CD4-positive, CD25-positive, alpha-beta regulatory T cell (primary cell): ENCODE measurements around the gene BMP2K. TPM values are rescaled to one million over a fixed set of nuclear protein-coding genes. Genes with fewer than 3 reads are reported as not detected.

Source experiments
- ATAC-seq, 2 donors: fragments of 150-1000 bp; cut with Tn5 transposase; one replicate each; pipeline ENCODE4 v1.10.0; 2021; ENCODE audit warnings: low read depth in 2 of 2, moderate number of reproducible peaks in 2 of 2, moderate library complexity in 1 of 2
- DNase-seq, 3 donors: peaks; one replicate each; pipeline versions ENCODE4 v3.0.0 to v3.0.0-alpha.2; 2012 to 2022; ENCODE audit warnings: mixed read lengths in 1 of 3
- H3K27ac ChIP-seq: one replicate; pipeline ENCODE4 v1.7.0; 2013; ENCODE audit warnings: mild to moderate bottlenecking, low read length; ENCODE audit not compliant: insufficient read depth, poor library complexity, severe bottlenecking
- H3K27me3 ChIP-seq: one replicate; pipeline ENCODE4 v1.7.0; 2013; ENCODE audit warnings: low read length; ENCODE audit not compliant: control insufficient read depth, insufficient read depth
- H3K36me3 ChIP-seq: one replicate; pipeline ENCODE4 v1.7.0; 2013; ENCODE audit warnings: mild to moderate bottlenecking, low read length, moderate library complexity; ENCODE audit not compliant: control insufficient read depth, insufficient read depth
- H3K4me1 ChIP-seq: 2 replicates; pipeline ENCODE4 v1.7.0; 2013; ENCODE audit warnings: mild to moderate bottlenecking, low read length; ENCODE audit not compliant: insufficient read depth, control insufficient read depth, poor library complexity, severe bottlenecking
- H3K4me3 ChIP-seq: one replicate; pipeline ENCODE4 v1.7.0; 2013; ENCODE audit warnings: low read depth, mild to moderate bottlenecking, low read length, moderate library complexity
- H3K9me3 ChIP-seq, 2 experiments: 1 replicate in 1 of 2; 2 replicates in 1 of 2; pipeline ENCODE4 v1.7.0; 2013; ENCODE audit warnings: low read length in 2 of 2, mild to moderate bottlenecking in 1 of 2, moderate library complexity in 1 of 2; ENCODE audit not compliant: control insufficient read depth in 2 of 2
- H3K27ac Mint-ChIP-seq, 3 donors: one replicate each; pipeline ENCODE4 v1.8.0; 2020 to 2022; ENCODE audit warnings: mild to moderate bottlenecking in 3 of 3, mixed read lengths in 3 of 3, moderate library complexity in 2 of 3
- H3K27me3 Mint-ChIP-seq: one replicate; pipeline ENCODE4 v1.8.0; 2022; ENCODE audit warnings: mild to moderate bottlenecking, mixed read lengths
- H3K36me3 Mint-ChIP-seq: one replicate; pipeline ENCODE4 v1.8.0; 2020; ENCODE audit warnings: mixed read lengths
- H3K4me1 Mint-ChIP-seq, 4 donors: one replicate each; pipeline ENCODE4 v1.8.0; 2020 to 2022; ENCODE audit warnings: mixed read lengths in 4 of 4, mild to moderate bottlenecking in 1 of 4
- H3K4me3 Mint-ChIP-seq, 4 donors: one replicate each; pipeline ENCODE4 v1.8.0; 2020 to 2022; ENCODE audit warnings: mild to moderate bottlenecking in 4 of 4, mixed read lengths in 4 of 4, moderate library complexity in 3 of 4
- H3K9me3 Mint-ChIP-seq, 7 donors: one replicate each; pipeline ENCODE4 v1.8.0; 2020 to 2022; ENCODE audit warnings: mixed read lengths in 7 of 7, mild to moderate bottlenecking in 3 of 7, moderate library complexity in 2 of 7
- polyA plus RNA-seq, 4 donors: library from polyadenylated mRNA; unstranded; fragments of 300-500 nt; fragmentation: Illumina TruSeq; gene quantifications; one replicate each; pipeline ENCODE4 v1.2.3, GENCODE V29; 2021
- total RNA-seq: library from RNA; stranded (reverse); gene quantifications from one replicate; pipeline ENCODE4 v1.2.3, GENCODE V29; 2022

Gene BMP2K
- total and polyA plus RNA-seq, 5 donors from 2014 or later, result 1.2 to 7.8 (median 2.0) TPM

DNA sequence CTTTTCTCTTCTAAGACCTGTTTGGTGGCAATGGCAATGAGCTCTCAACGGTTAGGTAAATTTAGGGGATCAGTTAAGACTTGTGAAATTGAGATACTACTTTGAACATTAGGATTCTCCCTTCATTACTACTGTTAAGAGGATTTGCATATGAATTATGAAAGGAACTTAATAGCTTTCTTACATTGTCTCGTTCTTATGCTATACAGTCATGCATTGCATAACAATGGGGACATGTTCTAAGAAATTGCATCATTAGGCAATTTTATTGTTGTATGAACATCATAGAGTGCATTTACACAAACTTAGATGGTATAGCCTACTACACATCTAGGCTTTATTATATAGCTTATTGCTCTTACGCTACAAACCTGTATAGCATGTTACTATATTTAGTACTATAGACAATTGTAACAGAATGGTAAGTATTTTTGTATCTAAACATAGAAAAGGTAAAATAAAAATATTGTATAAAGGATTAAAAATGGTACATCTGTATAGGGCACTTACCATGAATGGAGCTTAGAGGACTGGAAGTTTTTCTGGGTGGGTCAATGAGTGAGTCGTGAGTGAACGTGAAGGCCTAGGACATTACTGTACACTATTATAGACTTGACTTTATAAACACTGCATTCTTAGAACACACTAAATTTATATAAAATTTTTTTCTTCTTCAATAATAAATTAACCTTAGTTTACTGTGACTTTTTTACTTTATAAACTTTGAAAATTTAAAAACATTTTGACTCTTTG is 100.6 kb downstream of the BMP2K start:
- no peak for ATAC-seq
- no peaks in the 10 kb centered on the region for H3K9me3 ChIP-seq
- Mint-ChIP-seq H3K9me3 (no peaks in the 10 kb centered on the region), H3K4me3 (no peak overlapping the region), H3K27me3 (no peaks in the 10 kb centered on the region), H3K4me1 (no peaks in the 10 kb centered on the region), H3K36me3 (peaks cover 23% of the 10 kb centered on the region), H3K27ac (no peak overlapping the region)
- no peak for DNase-seq
- H3K4me1 ChIP-seq, result no peaks in the 10 kb centered on the region
- H3K27ac ChIP-seq, result no peak overlapping the region
- no peaks in the 10 kb centered on the region for H3K27me3 ChIP-seq
- H3K4me3 ChIP-seq, result no peak overlapping the region
- H3K36me3 ChIP-seq, result peaks cover 12% of the 10 kb centered on the region

GRCh38 chr4:78878031-78878430 is 101.9 kb downstream of the BMP2K start:
- H3K27ac Mint-ChIP-seq, result no peak overlapping the region
- H3K9me3 Mint-ChIP-seq, result no peaks in the 10 kb centered on the region
- H3K36me3 ChIP-seq, result peaks cover 5% of the 10 kb centered on the region

DNA sequence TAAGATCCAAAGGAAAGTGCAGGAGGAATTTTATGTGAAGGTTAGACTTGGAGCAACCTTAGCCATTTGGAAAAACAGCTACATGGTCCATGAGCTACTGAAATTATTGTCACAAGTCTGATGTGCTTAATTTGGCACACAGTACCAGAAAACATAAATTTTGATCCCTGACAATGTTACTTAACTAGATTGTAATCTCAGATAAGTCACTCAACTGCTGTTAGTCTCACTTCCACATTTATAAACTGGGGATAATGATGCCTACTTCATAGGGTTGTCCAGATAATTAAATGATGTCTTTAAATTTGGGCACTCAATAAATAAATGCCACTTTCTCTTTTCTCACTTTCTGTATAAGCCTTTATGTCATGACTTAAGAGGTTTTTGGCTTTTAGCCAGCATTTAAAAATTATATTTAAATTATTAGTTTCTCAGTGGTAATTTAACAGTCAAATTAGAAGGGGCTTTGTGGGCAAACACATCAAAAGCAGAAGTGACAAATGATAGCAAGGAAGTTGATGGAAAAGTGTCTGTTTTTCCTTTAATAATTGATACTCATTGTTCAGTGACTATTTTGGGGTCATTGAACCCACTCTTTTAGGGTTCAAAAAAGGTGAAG is 104.8 kb downstream of the BMP2K start:
- Histone ChIP-seq H3K9me3 (no peaks in the 10 kb centered on the region), H3K4me3 (no peak overlapping the region), H3K36me3 (no peaks in the 10 kb centered on the region), H3K4me1 (no peaks in the 10 kb centered on the region), H3K27me3 (no peaks in the 10 kb centered on the region), H3K27ac (no peak overlapping the region)
- Mint-ChIP-seq H3K27ac (no peak overlapping the region), H3K4me1 (no peaks in the 10 kb centered on the region), H3K27me3 (no peaks in the 10 kb centered on the region), H3K4me3 (no peak overlapping the region), H3K9me3 (no peaks in the 10 kb centered on the region), H3K36me3 (peaks cover 9% of the 10 kb centered on the region)
- no peak for DNase-seq
- ATAC-seq, result no peak

More at GRCh38 chr4:78878031-78878430, 101.9 kb downstream of the BMP2K start:
- Mint-ChIP-seq H3K27me3 (no peaks in the 10 kb centered on the region), H3K4me3 (no peak overlapping the region), H3K4me1 (no peaks in the 10 kb centered on the region), H3K36me3 (peaks cover 11% of the 10 kb centered on the region)
- DNase-seq (no peak), ATAC-seq (no peak)
- no peaks in the 10 kb centered on the region for H3K27me3 ChIP-seq
- no peaks in the 10 kb centered on the region for H3K9me3 ChIP-seq
- no peaks in the 10 kb centered on the region for H3K4me1 ChIP-seq
- H3K27ac ChIP-seq, result no peak overlapping the region
- no peak overlapping the region for H3K4me3 ChIP-seq

DNA sequence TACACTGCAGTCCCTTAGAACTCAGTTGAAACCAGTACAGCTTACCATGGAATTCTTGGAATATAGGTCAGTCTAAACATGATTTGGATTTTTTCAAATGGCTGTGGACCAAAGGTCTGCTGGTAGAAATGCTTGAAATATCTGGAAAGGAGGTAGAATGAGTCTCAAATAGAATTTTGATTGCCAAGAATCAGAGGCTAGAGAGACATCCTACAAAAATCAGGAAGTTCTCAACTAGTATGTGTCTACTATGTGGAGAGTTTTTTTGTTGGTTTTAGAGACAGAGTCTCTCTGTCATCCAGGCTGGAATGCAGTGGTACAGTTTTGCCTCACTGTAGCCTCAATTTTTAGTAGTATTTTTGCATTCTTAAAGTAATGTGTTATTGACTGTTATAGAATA is 109.4 kb downstream of the BMP2K start:
- Mint-ChIP-seq H3K27me3 (no peaks in the 10 kb centered on the region), H3K36me3 (peaks cover 10% of the 10 kb centered on the region), H3K27ac (no peak overlapping the region), H3K4me1 (peaks cover 0 to 12% (median 6%) of the 10 kb centered on the region in 4 donors), H3K4me3 (no peak overlapping the region), H3K9me3 (no peaks in the 10 kb centered on the region)
- ATAC-seq, result no peak
- Histone ChIP-seq H3K4me3 (no peak overlapping the region), H3K27ac (no peak overlapping the region), H3K4me1 (no peaks in the 10 kb centered on the region), H3K9me3 (no peaks in the 10 kb centered on the region), H3K27me3 (no peaks in the 10 kb centered on the region), H3K36me3 (no peaks in the 10 kb centered on the region)
- no peak for DNase-seq

GRCh38 chr4:78889955-78890354 is 113.8 kb downstream of the BMP2K start:
- H3K27ac ChIP-seq, result no peak overlapping the region
- H3K4me1 Mint-ChIP-seq, result peaks cover 5 to 23% (median 9%) of the 10 kb centered on the region in 4 donors
- H3K4me3 ChIP-seq, result no peak overlapping the region
- peaks cover 20% of the 10 kb centered on the region for H3K36me3 Mint-ChIP-seq
- DNase-seq (no peak), ATAC-seq (no peak)
- H3K27me3 ChIP-seq, result no peaks in the 10 kb centered on the region
- no peak overlapping the region for H3K4me3 Mint-ChIP-seq
- no peaks in the 10 kb centered on the region for H3K9me3 ChIP-seq
- H3K27me3 Mint-ChIP-seq, result peaks cover 4% of the 10 kb centered on the region
- H3K36me3 ChIP-seq, result peaks cover 7% of the 10 kb centered on the region
- H3K9me3 Mint-ChIP-seq, result peaks cover 0 to 1% (median 0%) of the 10 kb centered on the region in 7 donors
- peak overlapping the region in 1 of 3 donors; percentile 9 for H3K27ac Mint-ChIP-seq
- H3K4me1 ChIP-seq, result no peaks in the 10 kb centered on the region

- Mint-ChIP-seq H3K4me1 (no peaks in the 10 kb centered on the region), H3K36me3 (peaks cover 11% of the 10 kb centered on the region), H3K27me3 (no peaks in the 10 kb centered on the region), H3K9me3 (peaks cover 0 to 2% (median 0%) of the 10 kb centered on the region in 7 donors), H3K4me3 (no peak overlapping the region), H3K27ac (no peak overlapping the region)
- Histone ChIP-seq H3K4me1 (no peaks in the 10 kb centered on the region), H3K36me3 (peaks cover 4% of the 10 kb centered on the region), H3K4me3 (no peak overlapping the region), H3K27me3 (no peaks in the 10 kb centered on the region), H3K9me3 (no peaks in the 10 kb centered on the region), H3K27ac (no peak overlapping the region)
- ATAC-seq, result no peak
- no peak for DNase-seq
Observed at GRCh38 chr4:78899302-78899701, 123.2 kb downstream of the BMP2K start.

GRCh38 chr4:78901882-78902281 is 125.7 kb downstream of the BMP2K start:
- Mint-ChIP-seq H3K36me3 (peaks cover 6% of the 10 kb centered on the region), H3K4me3 (no peak overlapping the region), H3K9me3 (peaks cover 0 to 2% (median 0%) of the 10 kb centered on the region in 7 donors), H3K27me3 (no peaks in the 10 kb centered on the region), H3K27ac (no peak overlapping the region), H3K4me1 (no peaks in the 10 kb centered on the region)
- Histone ChIP-seq H3K4me1 (no peaks in the 10 kb centered on the region), H3K4me3 (no peak overlapping the region), H3K27ac (no peak overlapping the region), H3K27me3 (no peaks in the 10 kb centered on the region), H3K36me3 (no peaks in the 10 kb centered on the region), H3K9me3 (no peaks in the 10 kb centered on the region)
- DNase-seq (no peak), ATAC-seq (no peak)

DNA sequence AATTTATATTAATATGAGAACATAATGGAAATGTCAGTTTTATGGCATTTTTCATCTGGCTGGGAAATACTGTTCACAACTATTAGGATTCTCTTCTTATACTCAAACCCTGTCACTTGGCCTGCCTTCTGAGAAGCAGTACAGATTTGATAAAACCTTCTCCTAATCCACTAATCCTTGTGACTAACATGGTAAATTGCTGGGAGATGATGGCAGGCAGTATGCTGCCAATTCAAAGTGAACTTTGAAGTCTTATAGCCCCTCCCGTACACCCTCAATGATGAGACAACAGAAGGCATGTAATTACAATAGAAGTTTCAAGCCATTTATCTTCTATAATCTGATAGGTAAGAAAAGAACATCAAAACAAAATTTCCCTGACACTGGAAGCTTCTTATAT is 126.1 kb downstream of the BMP2K start:
- H3K4me1 ChIP-seq, result no peaks in the 10 kb centered on the region
- ATAC-seq (no peak), DNase-seq (no peak)
- Mint-ChIP-seq H3K4me1 (no peaks in the 10 kb centered on the region), H3K9me3 (peaks cover 0 to 2% (median 0%) of the 10 kb centered on the region in 7 donors), H3K27me3 (no peaks in the 10 kb centered on the region), H3K4me3 (no peak overlapping the region), H3K27ac (no peak overlapping the region), H3K36me3 (peaks cover 6% of the 10 kb centered on the region)
- no peaks in the 10 kb centered on the region for H3K36me3 ChIP-seq
- no peaks in the 10 kb centered on the region for H3K9me3 ChIP-seq
- H3K4me3 ChIP-seq, result no peak overlapping the region
- H3K27ac ChIP-seq, result no peak overlapping the region
- H3K27me3 ChIP-seq, result no peaks in the 10 kb centered on the region
